ENCODE results near the gene HOXB6.

The HOXB6 gene

GRCh38 chr17:48564188-48565021, 40.4 kb downstream of the HOXB6 start:
- DNase-seq = no peak

DNA sequence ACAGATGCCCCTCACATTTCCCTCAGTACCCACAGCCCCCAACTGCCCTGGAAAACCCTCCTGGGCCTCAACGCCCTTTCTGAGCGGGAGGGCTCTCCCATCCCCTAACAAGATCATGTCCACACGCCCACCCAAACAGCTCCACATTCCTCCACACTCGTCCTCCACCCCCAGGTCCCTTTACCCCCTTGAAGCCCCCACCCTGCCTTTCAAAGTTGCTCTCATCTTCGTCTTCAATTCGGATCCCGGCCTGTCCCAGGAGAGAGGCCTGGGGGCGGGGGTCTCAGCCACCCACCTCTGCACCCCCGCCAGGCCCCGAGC, 41.0 kb downstream of the HOXB6 start:
- no peak for DNase-seq

DNA sequence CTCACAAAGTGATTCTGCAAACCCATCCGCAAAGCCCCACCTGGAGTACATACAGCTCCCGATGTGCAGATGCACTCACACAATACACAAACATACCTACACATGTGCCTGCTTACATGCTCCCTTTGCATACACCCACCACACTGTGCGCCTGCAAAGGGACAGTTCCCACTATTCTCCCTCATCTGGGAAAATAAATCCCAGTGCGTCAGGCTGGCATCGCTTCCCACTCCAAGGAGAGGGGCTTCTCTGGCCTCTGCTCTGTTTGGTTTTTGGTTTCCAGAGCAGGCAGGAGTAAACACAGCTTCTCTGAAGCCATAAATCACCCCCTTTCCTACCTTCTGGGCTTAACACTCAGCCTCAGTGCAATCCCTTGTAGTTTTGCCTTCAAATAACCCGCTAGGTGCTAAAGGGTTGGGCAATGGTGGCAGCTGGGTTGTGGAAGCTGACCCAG, 41.4 kb downstream of the HOXB6 start:
- no peak for DNase-seq

DNA sequence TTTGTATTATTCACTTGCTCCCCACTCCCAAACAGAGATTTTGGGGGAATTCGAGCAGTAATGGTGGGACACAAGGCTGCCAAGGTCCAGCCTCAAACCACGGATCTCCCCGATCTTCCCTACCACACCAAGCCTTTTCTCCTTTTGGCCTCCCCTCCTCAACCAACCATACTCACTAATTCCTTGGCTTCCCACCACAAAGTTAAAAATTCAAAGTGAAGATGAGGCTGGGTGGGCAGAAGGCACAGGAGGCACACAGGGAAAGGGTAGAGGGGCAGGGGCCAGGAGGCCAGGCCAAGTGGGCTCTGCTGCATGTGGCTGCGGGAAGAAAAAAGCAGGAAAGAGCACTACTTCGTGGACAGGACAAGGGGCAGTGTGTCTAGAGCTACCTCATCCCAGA, 41.9 kb downstream of the HOXB6 start:
- no peak for DNase-seq

DNA sequence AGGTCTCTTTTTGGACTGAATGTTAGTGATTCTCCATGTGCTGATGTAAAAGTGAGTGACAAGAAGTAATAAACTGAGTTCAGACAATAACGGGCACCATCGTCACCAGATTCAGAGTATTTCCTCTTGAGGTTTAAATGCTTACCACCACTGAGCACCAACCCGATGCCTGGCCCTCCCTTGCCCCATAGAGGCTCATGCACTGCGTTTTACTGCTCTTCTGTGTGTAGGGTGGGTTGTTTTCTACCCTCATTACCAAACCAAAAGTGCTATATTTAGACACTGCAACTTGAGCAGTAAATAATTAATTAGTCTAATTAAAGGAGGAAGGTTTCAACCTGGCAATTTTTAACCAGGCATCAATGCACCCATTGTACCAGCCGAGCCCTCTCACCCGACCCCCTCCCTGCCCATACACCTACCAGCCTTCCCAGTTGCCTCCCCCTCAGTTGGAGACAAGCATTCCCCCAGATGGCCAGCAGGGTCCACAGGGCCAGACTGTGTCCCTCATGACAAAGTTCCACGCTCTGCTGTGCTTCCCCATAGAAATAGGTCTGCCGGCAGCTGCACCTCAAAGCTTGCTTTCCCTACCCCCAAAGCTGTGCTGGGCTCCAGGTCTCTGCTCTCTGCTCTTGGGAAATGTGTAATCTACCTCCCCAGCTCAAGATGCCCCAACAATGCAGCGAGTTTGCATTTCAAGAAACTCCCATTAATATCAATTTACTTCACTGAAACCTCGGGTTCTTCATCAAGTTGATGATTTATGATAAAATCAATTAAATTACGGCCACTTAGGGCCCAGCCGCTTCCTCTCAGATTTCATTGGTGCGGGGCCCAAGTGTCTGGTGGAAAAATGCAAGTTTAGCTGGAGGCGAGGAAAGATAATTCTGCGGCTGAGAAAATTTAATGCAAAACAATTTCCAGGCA, 42.6 kb downstream of the HOXB6 start:
- no peak for DNase-seq

DNA sequence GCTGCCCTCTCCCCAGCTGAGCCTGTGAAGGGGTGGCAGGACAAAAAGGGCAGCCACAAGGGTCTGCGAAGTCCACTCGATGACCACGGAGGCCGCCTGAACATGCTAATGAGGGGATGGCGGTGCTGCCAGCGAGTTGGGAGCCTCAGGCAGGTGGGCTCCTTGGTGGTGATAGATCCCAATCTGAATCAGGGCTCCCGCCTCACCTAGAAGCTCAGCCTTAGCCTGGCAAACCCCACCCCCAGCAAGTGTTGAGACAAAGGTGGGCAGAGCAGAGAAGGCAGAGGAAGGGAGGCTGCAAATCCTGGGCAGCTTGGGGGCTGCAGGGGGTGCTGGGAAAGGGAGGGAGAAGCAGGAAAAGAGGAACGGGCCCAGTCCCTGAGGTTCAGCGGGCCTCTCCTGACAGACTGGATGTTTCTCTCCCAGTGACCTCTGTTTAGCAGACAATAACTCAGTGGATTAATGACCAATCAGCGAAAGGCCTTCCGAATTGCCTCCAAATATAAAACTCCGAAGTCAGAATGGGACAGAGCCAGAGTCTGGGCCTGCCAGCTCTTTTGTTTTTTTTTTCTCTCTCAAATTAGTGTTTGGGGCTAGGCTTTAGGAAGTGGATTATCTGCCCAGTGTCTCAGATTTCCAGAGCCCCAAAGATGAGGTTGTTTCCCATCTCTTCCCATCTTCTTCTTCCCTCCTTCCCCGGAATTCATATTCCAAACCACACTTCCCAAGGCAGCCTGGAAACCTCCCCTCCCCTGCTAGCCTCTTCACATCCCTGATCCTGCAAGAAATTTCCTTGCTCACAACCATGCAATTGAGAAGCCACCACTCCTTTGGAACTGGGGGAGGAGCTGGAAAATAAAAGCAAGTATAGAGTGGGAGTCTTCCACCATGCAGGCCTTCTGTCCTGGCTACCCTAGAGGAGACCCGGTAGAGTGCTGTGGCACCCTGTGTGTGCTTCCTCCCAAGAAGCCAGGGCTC, 44.7 kb downstream of the HOXB6 start:
- DNase-seq = no peak

DNA sequence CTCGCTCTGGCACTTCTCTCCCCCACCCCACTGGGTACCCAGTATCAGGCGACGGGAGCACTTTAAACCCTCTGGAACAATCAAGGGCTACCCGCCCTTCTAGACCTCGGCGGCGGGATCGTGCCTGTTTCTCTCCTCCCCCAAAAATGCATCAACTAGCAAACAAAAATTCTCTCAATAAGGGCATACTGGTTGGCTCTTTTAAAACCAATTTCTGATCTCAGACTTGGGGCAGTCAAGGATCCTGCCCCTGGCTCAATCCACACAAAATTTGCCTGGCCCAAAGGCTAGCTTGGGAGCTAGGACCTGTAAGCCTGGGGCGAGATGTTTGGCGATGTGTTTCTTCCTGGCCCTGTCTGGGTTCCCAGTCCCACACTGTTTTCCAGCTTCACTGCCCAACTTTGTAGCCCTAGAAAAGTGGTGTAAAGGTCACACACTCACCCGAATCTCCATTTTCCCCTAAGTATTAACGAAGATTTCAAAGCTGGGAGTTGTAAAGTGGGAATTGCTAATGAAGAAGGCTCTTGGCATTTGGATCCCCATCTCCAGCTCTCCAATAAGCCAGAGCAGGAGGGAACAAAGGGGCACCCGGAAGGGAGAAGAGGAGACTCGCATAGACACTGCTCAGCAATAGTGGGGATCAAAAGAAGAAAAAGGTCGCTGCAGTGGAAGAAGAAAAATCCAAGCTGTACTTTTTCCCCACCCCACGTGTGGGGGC, 45.5 kb downstream of the HOXB6 start:
- no peak for DNase-seq

DNA sequence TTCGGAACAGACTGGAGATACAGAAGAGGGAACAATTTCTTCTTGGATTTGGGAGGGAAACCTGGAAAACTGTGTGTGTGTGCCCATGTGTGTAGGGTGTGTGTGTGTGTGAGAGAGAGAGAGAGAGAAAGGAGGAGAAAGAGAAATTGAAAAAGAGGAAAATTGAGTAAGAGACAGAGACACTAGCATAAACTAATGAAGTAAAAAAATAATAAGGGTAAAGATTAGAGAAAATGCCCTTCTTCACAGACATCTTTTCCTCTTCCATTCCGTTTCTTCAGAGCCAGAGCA, 46.0 kb downstream of the HOXB6 start:
- no peak for DNase-seq

GRCh38 chr17:48558057-48558830, 46.5 kb downstream of the HOXB6 start:
- no peak for DNase-seq

DNA sequence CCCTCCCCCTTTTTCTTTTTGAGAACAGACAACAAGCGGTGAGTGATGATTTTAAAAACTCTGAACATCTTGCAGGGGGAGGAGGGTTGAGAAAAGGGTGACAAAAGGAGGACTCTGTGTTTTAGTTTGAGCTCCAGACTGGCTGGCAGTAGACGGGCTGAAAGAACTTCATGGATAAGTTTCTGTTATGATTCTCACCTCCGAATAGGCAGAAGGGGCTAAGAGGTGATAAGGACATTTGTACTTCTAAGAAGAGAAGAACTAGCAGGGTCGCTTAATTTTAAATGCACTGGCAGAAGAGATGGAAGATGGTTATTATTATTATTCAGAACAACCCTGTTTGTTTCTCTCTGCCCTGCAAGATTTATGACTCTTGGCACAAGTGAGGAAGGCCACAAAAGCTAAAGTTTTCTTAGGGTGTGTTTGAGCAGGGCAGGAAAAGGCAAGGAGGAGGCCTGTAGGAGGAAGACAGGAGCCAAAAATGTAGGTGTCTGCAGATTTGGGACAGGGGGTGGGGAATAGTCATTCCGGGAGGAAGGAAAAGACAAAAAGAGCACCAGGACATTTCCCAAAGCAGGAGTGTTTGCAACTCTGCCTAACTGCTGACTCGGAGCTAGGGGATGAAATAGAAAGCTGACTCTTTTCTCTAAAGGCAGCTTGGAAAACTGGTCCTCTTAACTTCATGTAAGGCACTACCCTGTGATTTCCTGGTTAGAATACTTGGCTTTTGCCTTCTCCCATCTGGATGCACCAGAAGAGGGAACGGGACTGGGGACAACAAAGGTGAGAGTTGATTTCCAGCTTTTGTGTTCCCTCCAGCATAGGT, 48.0 kb downstream of the HOXB6 start:
- DNase-seq = no peak

- no peak for DNase-seq
These were observed 48.6 kb downstream of the HOXB6 start for GRCh38 chr17:48556229-48556575.

- DNase-seq = peak; percentile 52
These were observed 49.2 kb downstream of the HOXB6 start for GRCh38 chr17:48555258-48556228.

- DNase-seq = peak; percentile 29
These were observed 50.2 kb downstream of the HOXB6 start for GRCh38 chr17:48554412-48555257.

DNA sequence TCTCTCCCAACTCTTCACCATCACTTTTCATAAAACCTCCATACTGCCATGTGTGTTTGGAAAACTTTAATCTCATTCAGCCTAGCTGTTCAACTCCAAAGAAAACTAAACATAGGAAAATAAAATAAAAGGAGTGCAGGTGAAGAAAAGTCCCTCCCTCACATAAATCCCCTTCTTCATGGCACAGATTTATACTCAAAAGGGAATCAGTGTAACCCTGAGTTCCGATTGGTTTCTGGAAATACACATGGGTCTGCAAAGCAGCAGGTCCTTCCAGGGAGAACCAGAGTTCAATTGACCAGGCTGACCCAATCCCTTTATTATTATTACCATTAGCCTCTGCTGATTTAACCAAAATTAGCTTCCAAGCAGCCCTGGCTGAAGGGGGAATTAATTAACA, 51.0 kb downstream of the HOXB6 start:
- no peak for DNase-seq

- DNase-seq = no peak
These were observed 51.6 kb downstream of the HOXB6 start for GRCh38 chr17:48553190-48553547.

- no peak for DNase-seq
These were observed 52.2 kb downstream of the HOXB6 start for GRCh38 chr17:48552466-48553189.

DNA sequence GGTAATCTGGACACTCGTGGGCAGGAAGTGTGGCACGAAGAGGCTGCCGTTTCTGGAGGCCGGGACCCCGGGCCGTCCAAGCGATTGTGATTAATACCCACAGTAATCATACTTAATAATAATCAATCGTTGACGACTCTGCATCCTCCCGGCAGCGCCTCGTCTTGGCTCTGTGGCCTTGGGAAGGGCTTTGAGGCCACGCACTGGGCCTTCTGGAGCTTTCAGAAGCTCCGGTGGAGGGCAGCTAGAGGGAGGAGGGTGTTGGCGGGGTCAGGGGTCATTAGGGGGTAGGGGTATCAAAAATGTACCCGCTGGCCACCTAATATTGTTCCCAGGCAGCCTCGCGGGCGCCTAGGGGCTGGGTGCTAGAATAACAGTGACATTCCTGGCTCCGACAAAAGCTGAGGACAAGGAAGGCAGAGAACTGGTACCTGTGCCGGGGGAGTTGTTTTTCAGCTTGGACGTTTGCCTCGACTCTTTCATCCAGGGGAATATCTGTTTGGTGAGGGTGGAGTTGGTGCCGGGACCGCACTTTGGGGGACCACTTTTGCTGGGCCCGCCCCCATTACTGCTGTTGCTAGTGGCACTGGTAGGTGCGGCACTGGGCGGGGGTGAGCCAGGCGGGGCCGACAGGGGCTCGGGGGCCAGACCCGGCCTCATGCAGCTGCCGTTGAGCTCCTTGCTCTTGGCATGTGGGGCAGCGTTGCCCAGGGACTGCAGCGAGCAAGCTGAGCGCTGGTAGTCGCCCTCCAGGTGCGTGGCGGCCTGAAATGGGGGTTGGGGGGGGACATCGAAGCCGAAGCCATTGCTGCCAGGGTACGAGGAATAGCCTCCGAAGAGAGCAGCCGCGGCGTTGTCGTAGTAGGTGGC, 53.0 kb downstream of the HOXB6 start:
- no peak for DNase-seq
